GM21576 (cell line): ENCODE data around the gene S100A16.
A peak's percentile ranks its signal among the peaks of the same experiment; 100 is the strongest.

Experiments
- ATAC-seq: cut with Tn5 transposase; IDR thresholded peaks from one replicate; pipeline ENCODE4 v1.9.1; 2021; ENCODE audit warnings: mild to moderate bottlenecking, moderate library complexity; ENCODE audit not compliant: unreplicated experiment

The S100A16 gene

GRCh38 chr1:153638261-153638660, 25.3 kb upstream of the S100A16 start:
- ATAC-seq: no peak

GRCh38 chr1:153636312-153636711, 23.4 kb upstream of the S100A16 start:
- no peak for ATAC-seq

DNA sequence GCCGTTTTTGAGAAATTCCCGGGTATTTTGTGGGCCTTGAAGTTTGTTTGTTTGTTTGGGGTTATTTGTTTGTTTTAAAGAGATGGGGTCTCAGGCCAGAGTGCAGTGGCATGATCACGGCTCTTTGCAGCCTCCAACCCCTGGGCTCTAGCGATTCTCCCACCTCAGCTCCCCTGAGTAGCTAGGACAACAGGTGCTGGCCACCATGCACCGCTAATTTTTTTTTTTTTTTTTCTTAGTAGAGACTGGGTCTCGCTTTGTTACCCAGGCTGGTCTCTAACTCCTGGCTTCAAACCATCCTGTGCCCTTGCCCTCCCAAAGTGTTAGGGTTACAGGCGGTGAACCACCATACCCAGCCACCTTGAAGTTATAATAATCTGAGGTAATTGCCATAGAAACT, 22.9 kb upstream of the S100A16 start:
- no peak for ATAC-seq

DNA sequence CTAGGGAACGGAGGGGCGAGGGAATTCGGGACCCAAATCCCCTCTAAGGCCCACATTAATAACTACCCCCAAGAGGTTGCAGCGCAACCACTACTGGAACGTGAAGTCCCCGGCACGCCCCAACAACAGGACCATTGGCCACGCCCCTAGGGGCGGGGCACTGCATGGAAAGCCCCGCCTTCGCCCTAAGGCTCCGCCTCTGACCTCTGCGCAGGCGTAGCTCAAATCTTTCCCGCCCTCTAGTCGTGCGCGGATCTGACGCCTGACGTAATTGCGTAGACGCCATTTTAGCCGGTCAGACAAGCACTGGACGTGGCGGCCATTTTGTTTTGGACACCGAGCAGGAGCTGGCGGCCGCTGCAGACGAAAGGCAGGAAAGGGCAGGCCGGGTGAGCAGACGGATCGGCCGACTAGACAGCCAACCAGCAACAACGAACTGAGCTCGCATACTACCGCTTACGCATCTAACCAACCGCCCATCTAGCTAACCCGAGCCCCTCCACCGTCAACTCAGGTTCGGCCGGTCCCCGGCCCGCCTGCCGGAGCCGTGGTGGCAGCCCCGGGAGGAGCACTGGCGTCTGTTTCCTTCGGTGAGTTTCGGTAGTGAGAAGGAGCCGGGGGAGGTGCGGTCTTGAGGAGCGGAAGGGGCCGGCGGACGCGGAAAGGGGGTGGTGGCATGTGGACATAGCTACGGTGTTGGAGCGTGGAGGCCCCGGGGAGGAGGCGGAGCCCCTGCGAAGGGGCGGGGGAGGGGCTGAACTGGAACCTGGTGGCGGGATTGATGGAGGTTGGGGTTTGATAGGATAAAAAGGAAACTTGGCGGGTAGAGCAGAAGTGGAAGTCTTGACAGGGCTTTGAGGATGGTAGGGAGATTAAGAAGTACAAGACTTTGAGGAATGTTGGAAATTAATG, 21.1 kb upstream of the S100A16 start, which contains the start of gene CHTOP:
TSS of gene CHTOP (plus strand) at position 313 of the 912 bp plus-strand sequence. CDS start 2,523 bp downstream, outside the sequence.
- ATAC-seq: peak; percentile 90

GRCh38 chr1:153633161-153633753, 20.3 kb upstream of the S100A16 start:
- ATAC-seq: peak; percentile 3

DNA sequence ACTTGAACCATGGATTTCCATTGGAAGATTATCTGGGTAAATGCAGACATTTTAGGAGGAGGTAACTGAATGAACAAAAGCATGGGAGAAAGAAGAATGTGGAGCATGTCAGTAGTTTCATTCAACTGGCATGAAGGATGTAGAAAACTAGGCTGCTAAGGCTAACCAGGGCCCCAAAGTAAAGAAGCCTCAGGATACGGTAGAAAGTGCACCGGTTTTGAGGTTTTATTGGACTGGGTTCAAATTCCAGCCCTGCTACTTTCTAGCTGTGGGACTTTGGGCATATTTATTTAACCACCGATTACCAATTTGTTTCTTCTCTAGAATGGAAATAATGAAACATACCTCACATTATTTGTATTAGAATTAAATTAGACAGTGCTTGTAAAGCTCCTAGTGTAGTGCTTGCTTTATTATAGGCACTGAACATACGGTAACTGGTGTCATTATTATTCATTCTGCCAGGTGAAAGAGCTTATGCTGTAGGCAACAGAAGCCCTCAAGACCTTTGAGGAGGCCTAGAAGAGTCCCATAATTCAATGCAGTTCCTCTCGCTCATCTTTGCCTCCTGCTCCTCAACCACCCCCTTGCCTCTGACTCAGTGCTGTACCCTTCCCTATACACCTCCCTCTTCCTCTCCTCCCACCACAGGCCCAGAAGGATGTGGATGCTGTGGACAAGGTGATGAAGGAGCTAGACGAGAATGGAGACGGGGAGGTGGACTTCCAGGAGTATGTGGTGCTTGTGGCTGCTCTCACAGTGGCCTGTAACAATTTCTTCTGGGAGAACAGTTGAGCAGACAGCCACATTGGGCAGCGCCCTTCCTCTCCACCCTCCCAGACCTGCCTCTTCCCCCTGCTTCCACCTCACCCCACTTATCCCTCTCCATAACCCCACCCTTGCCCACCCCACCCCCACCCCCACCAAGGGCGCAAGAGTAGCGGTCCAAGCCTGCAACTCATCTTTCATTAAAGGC, 18.4 kb upstream of the S100A16 start:
- ATAC-seq: no peak

- ATAC-seq: no peak
These were observed 17.4 kb upstream of the S100A16 start for GRCh38 chr1:153630384-153630783.

GRCh38 chr1:153629971-153630370, 17.0 kb upstream of the S100A16 start:
- ATAC-seq: no peak

DNA sequence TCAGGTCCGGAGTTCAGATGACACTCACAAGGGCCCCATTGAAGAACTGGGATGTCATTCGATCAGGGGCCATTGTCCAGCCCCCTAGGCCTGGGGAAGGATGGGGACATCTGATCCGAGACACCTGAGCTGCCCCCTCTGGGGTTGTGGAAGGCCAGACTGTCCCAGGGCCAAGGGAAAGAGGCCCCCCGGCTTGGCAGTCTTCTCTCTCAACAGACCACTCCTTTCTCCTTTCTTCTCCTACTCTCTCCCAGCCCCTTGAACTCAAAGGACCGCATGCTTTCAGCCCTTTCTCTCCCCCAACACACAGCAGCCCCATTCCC, 16.4 kb upstream of the S100A16 start:
- ATAC-seq: no peak

GRCh38 chr1:153628638-153629342, 15.9 kb upstream of the S100A16 start:
- no peak for ATAC-seq

DNA sequence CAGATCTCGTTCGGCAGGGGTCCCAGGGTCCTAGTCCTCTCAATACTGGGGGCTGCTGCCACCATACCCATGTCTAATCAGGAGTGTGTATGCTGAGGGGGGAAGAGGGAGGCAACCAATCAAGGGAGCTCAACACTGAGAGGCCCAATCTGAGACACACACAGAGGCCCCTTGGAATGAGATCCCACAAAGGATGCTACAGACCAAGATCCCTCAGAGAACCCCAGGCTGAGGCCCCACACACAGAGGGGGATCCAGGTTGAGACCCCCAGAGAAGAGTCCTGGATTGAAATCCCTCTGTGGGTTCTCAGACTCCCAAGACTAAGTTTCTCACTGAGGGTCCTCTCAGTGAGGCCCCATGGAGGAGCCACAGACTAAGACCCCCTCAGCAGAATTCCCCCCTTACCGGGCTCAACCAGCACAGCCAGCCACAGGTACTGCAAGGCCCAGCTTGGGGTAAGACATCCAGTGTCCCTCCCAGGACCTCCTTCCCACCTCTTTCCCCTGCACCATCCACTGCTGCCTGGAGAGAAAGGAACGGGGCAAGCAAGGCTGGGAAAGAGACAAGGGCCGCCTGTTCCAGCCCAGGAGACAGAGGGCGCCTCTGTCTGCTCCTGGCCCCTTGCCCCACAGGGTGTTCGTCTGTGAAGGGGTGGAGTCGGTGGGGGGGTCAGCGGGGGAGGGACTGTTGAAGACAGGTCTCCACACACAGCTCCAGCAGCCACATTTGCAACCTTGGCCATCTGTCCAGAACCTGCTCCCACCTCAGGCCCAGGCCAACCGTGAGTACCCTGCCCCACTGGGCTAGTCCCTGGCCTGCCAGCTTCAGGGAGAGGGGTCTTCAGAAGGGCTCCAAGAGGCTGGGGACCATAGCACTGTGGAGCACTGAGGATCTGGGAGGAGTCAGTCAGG, 15.0 kb upstream of the S100A16 start, which contains the start of gene S100A1:
TSS of gene S100A1 (plus strand) at position 720 of the 912 bp plus-strand sequence. CDS start 2,088 bp downstream, outside the sequence.
- ATAC-seq: no peak

GRCh38 chr1:153626904-153627714, 14.2 kb upstream of the S100A16 start, which contains the start of gene S100A13:
S100A13 (minus strand) TSS chr1:153627505; CDS start chr1:153626472, 1,033 bp downstream.
- no peak for ATAC-seq

DNA sequence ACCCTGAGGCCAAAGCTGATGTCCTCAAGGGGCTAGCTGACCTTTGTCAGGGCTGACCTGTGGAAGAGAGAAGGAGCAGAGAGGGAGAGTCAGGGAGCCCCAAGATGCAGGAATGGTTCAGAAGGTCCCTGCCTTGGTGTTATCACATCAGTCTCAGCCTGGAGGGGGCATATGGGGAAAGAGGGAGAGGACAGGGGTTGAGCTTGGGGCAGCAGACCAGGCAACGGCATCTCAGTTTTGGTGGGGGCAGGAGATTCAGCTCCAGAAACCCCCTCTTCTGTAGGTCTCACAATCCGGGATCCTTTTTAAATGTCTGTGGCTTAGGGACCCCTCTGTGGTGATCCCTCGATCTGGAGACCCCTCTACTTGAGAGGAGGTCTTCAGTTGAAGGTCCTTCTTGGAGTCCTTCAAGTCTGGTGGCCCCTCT, 13.6 kb upstream of the S100A16 start:
- ATAC-seq: no peak

DNA sequence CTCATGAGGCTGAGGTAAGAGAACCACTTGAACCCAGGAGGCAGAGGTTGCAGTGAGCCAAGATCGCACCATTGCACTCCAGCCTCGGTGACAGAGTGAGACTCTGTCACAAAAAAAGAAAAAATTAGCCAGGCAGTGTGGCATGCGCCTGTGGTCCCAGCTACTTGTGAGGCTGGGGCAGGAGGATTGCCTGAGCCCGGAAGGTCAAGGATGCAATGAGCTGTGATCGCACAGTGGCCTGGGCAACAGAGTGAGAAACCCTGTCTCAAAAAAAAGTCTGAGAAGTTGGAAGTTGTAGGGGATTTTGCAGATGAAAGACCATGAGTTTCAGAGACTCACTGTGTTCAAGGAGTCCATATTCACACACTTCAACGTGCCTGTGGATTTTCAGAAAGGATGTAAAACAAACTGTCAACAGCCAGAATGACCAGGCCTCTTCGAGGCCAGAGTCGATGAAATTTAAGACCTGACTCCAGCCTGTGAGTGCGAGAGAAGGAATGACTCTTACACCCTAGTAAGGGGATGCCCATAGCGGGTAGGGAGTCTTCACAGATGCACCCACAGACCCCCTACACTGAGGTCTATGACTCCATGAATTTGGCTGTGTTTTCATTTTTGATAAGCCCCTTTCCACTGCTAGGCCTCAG, 12.2 kb upstream of the S100A16 start:
- no peak for ATAC-seq

DNA sequence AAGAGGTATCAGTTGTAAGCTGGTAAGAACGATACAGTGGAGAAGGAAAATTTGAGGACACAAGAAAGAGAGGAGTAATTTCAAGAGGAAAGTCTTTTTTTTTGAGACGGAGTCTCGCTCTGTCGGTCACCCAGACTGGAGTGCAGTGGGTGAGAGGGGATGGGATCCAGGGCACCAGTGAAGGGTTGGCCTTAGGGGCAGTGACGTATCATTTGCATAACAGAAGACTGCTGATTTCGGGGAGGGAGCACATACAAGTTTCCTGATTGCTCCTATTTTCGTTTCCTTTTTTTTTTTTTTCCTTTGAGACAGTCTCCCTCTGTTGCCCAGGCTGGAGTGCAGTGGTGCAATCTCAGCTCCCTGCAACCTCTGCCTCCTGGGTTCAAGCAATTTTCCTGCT, 10.2 kb upstream of the S100A16 start:
- ATAC-seq: no peak

- no peak for ATAC-seq
These were observed 6.2 kb upstream of the S100A16 start for GRCh38 chr1:153619171-153619570.

DNA sequence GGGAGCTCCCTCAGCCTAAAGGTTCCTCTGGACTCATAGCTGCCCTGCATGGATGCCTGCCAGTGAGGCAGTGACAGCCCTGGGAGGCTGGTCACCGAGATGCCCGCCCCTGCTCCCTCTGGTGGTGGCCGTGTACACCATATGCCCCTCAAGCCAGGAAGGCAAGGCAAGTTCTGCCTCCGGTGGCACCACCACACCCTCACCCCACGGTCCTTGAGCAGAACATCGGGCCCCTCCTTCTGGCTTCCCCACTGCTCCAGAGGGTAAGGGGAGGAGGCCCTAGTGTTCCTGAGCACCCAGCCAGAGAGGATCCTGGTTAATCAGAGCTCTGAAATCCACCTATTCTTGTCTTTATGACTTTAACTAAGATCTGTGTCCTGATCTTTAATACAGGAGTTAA, 4.7 kb upstream of the S100A16 start:
- ATAC-seq: no peak

DNA sequence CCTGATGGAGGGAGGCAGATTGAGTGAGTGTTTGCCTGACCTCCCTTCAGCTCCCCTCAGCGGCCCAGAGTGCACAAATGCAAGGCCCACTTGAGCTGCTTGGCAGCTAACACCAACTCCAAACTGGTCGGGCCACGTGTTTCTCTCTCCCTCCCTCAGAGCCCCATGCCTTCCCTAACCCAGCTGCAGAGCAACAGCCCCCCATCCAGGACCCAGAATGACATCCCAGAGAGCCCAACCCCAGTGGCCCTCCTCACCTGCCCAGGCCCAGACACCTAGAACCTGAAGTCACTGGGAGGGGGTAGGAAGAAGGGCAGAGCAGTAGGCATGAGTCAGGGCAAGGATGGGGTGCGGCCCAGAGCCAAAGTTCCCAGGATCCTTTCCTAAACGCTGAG, 4.0 kb upstream of the S100A16 start:
- no peak for ATAC-seq
